NCI-H82 (cell line): ENCODE data around the gene HOTAIR.

Experiments
- DNase-seq: peaks from one replicate; lab custom pipeline; 2025; lab: John Stamatoyannopoulos, UW

Gene HOTAIR

GRCh38 chr12:53960187-53961024 lies 14.3 kb downstream of the HOTAIR start:
- no peak for DNase-seq

GRCh38 chr12:53959314-53959713 lies 15.4 kb downstream of the HOTAIR start:
- peak; percentile 43 for DNase-seq

DNA sequence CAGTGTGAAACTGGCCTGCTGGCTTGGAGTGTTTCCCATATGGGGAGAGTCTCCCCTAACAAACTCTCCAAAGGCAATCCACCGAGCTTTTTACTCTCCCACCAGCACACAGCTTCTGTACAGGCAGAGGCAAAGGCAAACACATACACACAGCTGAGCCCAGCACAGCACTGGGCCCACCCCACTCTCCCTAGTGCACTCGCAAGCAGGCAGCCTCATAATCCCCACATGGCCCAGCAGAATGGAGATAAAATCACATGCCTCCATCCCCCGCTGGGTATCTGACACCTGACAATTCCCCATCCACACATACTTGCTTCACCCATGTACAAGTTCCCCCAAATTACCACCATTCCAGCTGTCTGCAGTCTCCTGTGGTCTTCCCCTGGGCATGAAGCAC lies 16.6 kb downstream of the HOTAIR start:
- DNase-seq, result no peak

DNA sequence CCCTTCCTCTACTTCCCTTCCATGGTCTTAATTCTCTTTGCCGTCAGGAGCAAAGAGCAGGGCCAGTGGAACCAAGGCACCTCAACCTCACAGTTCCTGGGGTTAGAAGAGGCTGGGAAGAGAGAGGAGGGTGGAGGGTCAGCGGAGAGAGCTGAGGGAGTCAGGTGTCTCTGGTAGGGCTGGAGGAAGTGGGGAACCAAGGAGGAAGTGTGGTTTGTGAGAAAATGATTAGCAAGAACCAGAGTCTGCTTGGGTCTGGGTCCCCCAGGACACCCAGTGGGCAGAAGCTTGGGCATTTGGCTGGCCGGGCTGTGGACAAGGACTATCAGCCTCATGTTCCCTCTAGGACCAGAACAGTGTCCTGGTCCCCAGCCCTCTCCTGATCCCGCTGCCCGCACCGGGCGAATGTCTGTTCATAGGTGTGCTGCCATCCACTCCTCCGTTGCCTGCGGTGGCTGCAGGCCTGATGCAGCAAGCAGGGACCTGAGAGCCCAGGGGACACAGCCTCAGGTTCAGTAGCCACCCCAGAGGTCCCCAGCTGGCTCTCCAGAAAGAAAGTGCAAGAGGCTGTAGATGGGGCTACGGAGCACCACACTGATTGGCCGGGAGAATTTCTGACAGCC lies 17.7 kb downstream of the HOTAIR start:
- DNase-seq, result no peak

- no peak for DNase-seq
These were observed 18.4 kb downstream of the HOTAIR start for GRCh38 chr12:53956251-53956887.

DNA sequence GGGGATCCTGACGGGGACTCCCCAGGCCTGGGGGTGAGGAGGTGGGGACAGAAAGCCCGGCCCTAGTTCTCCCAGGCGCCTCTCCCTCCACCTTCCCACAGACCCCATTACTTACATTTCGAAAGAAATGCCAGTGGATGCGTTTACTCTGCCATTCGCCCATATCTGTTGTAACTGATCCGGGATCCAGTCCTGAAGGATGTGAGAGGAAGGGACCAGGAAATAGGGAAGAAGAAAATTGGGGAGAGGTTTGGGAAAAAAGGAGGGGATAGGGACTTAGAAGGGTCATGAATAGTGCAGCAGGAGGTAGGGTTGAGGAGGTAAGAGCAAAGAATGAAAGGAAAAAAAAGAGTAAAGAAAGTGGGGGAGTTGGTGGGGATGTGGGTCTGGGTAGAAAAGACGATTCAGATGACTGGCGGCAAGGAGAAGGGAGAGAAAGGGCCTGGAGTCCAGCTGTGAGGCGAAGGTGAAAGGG lies 18.9 kb downstream of the HOTAIR start:
- no peak for DNase-seq

DNA sequence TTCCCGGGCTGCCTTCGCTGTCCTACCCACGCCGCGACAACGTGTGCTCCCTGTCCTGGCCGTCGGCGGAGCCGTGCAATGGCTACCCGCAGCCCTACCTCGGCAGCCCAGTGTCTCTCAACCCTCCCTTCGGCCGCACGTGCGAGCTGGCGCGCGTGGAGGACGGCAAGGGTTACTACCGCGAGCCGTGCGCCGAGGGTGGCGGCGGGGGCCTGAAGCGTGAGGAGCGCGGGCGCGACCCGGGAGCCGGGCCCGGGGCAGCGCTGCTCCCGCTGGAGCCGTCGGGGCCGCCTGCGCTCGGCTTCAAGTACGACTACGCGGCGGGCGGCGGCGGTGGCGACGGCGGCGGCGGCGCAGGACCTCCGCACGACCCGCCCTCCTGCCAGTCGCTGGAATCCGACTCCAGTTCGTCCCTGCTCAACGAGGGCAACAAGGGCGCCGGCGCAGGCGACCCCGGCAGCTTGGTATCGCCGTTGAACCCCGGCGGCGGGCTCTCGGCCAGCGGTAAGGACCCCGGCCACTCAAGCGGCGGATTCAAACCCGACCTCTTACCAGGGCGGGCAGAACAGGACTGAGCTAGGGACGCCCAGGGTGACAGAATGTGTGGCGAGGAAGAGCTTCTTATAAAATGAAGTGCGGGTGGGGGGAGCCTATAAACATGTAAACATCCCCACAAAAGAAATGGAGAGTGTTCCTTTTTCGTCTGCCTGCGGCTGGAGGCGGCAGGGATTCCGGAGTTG lies 19.5 kb downstream of the HOTAIR start:
- DNase-seq, result no peak

DNA sequence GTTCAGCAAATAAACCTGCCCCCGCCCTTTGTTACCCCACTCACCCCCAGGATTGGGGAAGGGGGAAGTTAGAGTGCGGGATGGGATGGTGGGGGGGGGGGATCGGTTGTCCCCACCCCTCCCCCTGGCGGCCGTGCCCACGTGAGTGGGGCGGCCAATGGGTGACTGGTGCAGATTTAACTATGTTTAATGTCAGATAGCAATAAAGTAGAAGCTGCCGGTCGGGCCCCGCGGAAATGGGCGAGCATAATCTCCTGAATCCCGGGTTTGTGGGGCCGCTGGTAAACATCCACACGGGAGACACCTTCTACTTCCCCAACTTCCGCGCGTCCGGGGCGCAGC lies 20.1 kb downstream of the HOTAIR start, which contains the start of gene HOXC12:
Gene HOXC12 (plus strand): TSS at position 210 of the 342 bp plus-strand sequence. CDS start 27 bp downstream, at position 237.
- DNase-seq, result no peak

- no peak for DNase-seq
These were observed 20.7 kb downstream of the HOTAIR start for GRCh38 chr12:53953831-53954693.

DNA sequence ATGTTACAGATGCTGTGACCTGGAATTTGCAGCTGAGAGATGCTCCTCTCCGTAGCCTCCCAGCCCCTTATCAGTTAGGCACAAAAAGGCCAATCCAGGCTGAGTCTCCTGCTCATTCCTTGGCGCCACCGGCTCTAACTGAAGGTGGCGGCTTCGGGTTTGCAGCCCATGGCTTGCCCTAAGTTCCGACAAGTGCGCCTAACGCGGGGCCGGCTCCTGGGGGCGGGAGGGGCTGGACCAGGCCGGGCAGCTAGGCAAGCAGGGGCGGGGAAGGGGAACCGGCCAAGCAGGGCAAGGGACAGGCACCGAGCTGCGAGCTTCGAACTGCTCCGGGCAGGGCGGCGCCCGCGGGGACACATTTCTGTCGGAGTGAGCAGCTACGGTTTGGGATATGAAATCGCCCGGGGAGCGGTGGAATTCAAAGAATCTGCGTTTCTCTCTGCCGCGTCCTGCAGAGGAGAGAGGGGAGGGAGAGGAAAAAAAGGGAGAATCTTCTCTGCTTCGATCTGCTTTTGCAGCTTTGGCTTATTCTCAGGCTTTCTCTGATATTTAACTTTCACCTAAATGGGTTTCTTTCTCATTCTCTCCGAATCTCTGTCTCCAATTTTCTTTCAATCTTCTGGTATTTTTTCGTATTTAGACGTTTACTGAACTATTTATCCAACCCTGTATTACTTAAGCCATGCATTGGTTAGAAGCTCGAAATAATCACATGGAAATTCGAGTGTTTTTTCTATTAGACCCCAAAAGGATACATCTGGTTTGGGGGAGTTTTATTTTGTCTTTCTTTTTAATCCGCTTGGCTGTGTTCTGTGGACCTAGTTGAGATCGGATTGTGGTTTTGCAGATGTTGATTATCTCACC lies 21.7 kb downstream of the HOTAIR start:
- DNase-seq, result no peak

GRCh38 chr12:53952335-53952694 lies 22.4 kb downstream of the HOTAIR start:
- DNase-seq, result no peak

- peak; percentile 65 for DNase-seq
These were observed 23.0 kb downstream of the HOTAIR start for GRCh38 chr12:53951577-53952334.

DNA sequence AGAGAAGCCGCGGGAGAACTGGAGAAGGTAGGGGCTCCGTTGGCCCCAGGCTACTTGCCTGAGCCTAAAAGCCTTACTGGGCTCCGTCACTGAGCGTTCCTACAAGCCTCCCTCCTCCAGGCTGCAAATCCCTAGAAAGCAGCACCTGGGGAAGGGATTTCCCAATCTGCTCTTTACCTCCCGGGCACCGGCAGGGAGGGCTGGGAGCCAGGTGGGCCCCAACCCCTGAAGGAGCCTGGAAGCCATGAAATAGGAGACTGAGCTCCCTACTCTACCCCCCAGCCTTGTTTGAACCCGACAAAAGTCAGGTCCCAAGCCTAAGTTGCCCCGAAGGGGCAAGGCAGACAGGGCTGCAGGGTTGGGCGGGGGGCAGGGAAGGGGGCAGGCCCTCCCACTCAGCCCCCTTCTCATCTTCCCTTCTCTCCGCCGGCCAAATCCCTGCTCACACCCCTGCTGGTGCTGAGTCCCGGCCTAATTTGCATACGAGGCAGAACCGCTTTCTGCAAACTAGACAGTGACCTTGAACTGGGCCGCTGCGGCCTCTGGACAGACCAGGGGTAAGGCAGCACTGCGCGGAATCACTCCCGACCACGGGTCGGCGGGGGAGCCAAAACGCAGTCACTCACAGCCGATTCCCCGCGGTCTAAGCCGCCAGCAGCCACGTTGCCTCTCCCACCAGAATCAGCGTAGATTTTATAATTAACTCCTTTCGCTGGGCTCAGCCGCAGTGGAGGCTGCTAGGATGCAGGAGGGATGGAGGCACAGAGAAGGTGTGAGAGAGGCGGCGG lies 23.8 kb downstream of the HOTAIR start:
- DNase-seq, result no peak

GRCh38 chr12:53950437-53950773 lies 24.3 kb downstream of the HOTAIR start:
- DNase-seq, result no peak

- no peak for DNase-seq
These were observed 24.9 kb downstream of the HOTAIR start for GRCh38 chr12:53949631-53950436.

GRCh38 chr12:53948650-53949593 lies 25.8 kb downstream of the HOTAIR start:
- no peak for DNase-seq

DNA sequence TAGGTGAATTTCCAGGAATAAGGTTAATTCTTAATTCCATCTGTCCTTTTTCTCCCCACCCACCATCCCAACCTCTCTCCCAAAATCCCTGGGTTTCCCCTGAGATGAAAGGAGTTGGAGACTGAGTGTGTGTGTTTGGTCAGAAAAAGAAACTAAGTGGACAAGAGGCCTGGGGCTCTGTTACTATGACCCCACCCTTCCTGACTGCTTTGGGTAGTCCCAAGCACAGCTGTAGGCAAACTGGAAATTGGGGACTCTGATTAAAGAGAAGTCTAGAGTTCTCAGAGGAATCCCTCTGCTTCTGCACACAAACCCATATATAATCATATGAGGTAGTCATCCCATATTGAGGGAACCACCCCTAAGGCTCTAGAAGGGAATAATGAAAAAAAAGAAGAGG lies 27.0 kb downstream of the HOTAIR start:
- DNase-seq, result no peak
